MM.1S (cell line): ENCODE data around the gene SLC25A24.
A peak's percentile ranks its signal among the peaks of the same experiment; 100 is the strongest.

Experiments
- DNase-seq: peaks from one replicate; pipeline ENCODE4 v3.0.0-alpha.2; 2015
- H2AFZ ChIP-seq: fragments of 300-600 bp; sonication (generic); 2 replicates; pipeline ENCODE4 v1.6.0; 2016; ENCODE audit warnings: antibody characterized with exemption, low read length
- H3F3A ChIP-seq: fragments of 300-600 bp; sonication (generic); 2 replicates; pipeline ENCODE4 v1.6.1; 2016; ENCODE audit warnings: mild to moderate bottlenecking, antibody characterized with exemption, low read length, moderate library complexity, mixed read lengths; ENCODE audit not compliant: insufficient read depth
- H3K27ac ChIP-seq: fragments of 300-600 bp; sonication (generic); 2 replicates; pipeline ENCODE4 v1.5.1; 2016; ENCODE audit warnings: mild to moderate bottlenecking, low read length
- H3K27me3 ChIP-seq: fragments of 300-600 bp; sonication (generic); replicated peaks from 2 replicates; pipeline ENCODE4 v1.6.0; 2016; ENCODE audit warnings: low read length; ENCODE audit not compliant: insufficient read depth
- H3K36me3 ChIP-seq: fragments of 300-600 bp; sonication (generic); replicated peaks from 2 replicates; pipeline ENCODE4 v1.6.1; 2016; ENCODE audit warnings: mild to moderate bottlenecking, low read length, mixed read lengths; ENCODE audit not compliant: insufficient read depth
- H3K4me1 ChIP-seq: fragments of 300-600 bp; sonication (generic); 2 replicates; pipeline ENCODE4 v1.6.1; 2016; ENCODE audit warnings: low read length, mixed read lengths
- H3K4me2 ChIP-seq: fragments of 300-600 bp; sonication (generic); 2 replicates; pipeline ENCODE4 v1.6.0; 2016; ENCODE audit warnings: low read depth, low read length
- H3K4me3 ChIP-seq: fragments of 300-600 bp; sonication (generic); 2 replicates; pipeline ENCODE4 v1.5.1; 2016; ENCODE audit warnings: low read length, mixed read lengths
- H3K79me2 ChIP-seq: fragments of 300-600 bp; sonication (generic); 2 replicates; pipeline ENCODE4 v1.6.1; 2016; ENCODE audit warnings: mixed run types, low read length, mixed read lengths
- H3K9ac ChIP-seq: fragments of 300-600 bp; sonication (generic); 2 replicates; pipeline ENCODE4 v1.6.1; 2016; ENCODE audit warnings: low read length, mixed read lengths
- H3K9me2 ChIP-seq: fragments of 300-600 bp; sonication (generic); replicated peaks from 2 replicates; pipeline ENCODE4 v1.6.1; 2016; ENCODE audit warnings: mild to moderate bottlenecking, low read length, mixed read lengths; ENCODE audit not compliant: insufficient read depth
- H3K9me3 ChIP-seq: fragments of 300-600 bp; sonication (generic); replicated peaks from 2 replicates; pipeline ENCODE4 v1.6.1; 2016; ENCODE audit warnings: mild to moderate bottlenecking, low read length, mixed read lengths; ENCODE audit not compliant: insufficient read depth
- H4K20me1 ChIP-seq: fragments of 300-600 bp; sonication (generic); 2 replicates; pipeline ENCODE4 v1.6.1; 2016; ENCODE audit warnings: mild to moderate bottlenecking, low read length, moderate library complexity, mixed read lengths; ENCODE audit not compliant: insufficient read depth
- EZH2 ChIP-seq: fragments of 300-600 bp; sonication (generic); optimal IDR thresholded peaks from 2 replicates; pipeline ENCODE3; 2017; ENCODE audit warnings: low read depth, mild to moderate bottlenecking, antibody characterized with exemption, low read length, mixed read lengths
- EZH2phosphoT487 ChIP-seq: fragments of 300-600 bp; sonication (generic); IDR thresholded peaks from 2 replicates; pipeline ENCODE4 v1.6.1; 2018; ENCODE audit warnings: antibody characterized with exemption, low read length
- TF ChIP-seq, protein P1 (sequence below): fragments of 300-600 bp; sonication (generic); IDR thresholded peaks from 2 replicates; pipeline ENCODE4 v1.5.1; 2016; ENCODE audit warnings: antibody characterized with exemption, low read length, mixed read lengths

SLC25A24 gene

DNA sequence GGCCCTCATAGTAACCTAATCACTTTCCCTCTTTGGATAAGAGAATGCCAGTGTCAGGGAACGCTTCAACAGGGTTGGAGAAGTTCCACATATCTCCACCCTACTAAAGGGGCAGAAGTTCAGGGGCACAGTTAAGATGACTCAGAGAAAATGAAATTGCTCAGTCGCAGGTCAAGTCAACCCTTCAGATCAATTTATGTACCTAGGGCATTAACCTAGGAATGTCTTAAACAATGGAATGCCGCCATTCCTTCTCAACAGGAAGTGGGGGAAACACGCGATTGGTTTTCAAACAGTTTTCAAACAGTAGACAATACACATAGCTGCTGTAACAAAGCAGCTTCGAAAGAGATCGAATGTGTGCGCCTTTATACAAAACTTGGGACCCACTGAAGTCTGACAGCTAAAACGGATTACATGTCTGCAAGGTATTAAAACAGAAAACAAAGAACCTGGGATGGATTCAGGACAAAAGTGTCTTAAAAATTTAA, 897 bp downstream of the SLC25A24 start:
- Histone ChIP-seq H3K4me3 (peak overlapping the region; percentile 93), H3K36me3 (no peaks in the 10 kb centered on the region), H2AFZ (peak overlapping the region; percentile 80; the same call in 1 of the 2 replicates), H3K9ac (peak overlapping the region; percentile 68; the same call in 1 of the 2 replicates), H3F3A (peaks cover 7% of the 10 kb centered on the region), H3K4me1 (peaks cover 7% of the 10 kb centered on the region), H4K20me1 (no peaks in the 10 kb centered on the region), H3K27ac (no peak overlapping the region), H3K79me2 (peaks cover 25% of the 10 kb centered on the region), H3K4me2 (peak overlapping the region; percentile 77), H3K27me3 (no peaks in the 10 kb centered on the region), H3K9me2 (no peaks in the 10 kb centered on the region), H3K9me3 (no peaks in the 10 kb centered on the region)
- no peak for TF ChIP-seq EZH2
- TF ChIP-seq, protein P1, sequence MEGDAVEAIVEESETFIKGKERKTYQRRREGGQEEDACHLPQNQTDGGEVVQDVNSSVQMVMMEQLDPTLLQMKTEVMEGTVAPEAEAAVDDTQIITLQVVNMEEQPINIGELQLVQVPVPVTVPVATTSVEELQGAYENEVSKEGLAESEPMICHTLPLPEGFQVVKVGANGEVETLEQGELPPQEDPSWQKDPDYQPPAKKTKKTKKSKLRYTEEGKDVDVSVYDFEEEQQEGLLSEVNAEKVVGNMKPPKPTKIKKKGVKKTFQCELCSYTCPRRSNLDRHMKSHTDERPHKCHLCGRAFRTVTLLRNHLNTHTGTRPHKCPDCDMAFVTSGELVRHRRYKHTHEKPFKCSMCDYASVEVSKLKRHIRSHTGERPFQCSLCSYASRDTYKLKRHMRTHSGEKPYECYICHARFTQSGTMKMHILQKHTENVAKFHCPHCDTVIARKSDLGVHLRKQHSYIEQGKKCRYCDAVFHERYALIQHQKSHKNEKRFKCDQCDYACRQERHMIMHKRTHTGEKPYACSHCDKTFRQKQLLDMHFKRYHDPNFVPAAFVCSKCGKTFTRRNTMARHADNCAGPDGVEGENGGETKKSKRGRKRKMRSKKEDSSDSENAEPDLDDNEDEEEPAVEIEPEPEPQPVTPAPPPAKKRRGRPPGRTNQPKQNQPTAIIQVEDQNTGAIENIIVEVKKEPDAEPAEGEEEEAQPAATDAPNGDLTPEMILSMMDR = no peak
- no peak for TF ChIP-seq EZH2phosphoT487
- DNase-seq = no peak

DNA sequence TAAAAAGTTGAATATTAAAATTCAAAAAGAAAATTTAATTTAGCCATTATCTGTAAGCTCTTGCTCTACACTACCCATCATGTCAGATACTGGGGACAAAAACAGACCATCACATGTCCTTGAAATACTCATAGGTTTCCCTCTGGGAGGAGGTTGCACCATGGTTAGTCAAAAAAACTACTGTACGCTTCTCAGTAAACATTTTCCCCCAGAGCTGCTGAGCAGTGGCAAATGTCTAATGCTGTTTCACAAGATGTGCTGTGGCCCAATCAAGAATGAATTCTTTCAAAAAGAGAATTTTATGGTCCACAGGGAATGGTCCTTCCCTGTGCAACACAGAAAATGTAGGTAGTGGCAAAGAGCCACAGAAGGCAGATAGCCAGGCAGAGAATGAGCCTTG, 6.1 kb downstream of the SLC25A24 start:
- H3K36me3 ChIP-seq = no peaks in the 10 kb centered on the region
- peaks cover 6% of the 10 kb centered on the region for H3K4me1 ChIP-seq
- H3K9me2 ChIP-seq = no peaks in the 10 kb centered on the region
- H3F3A ChIP-seq = no peaks in the 10 kb centered on the region
- peaks cover 20% of the 10 kb centered on the region for H3K79me2 ChIP-seq
- H3K27me3 ChIP-seq = no peaks in the 10 kb centered on the region
- TF ChIP-seq, protein P1 = no peak
- TF ChIP-seq EZH2 (no peak), EZH2phosphoT487 (no peak)
- H4K20me1 ChIP-seq = no peaks in the 10 kb centered on the region
- H2AFZ ChIP-seq = no peak overlapping the region
- H3K9me3 ChIP-seq = no peaks in the 10 kb centered on the region
- no peak overlapping the region for H3K9ac ChIP-seq
- H3K27ac ChIP-seq = no peak overlapping the region
- H3K4me3 ChIP-seq = no peak overlapping the region
- DNase-seq = no peak
- H3K4me2 ChIP-seq = no peak overlapping the region

DNA sequence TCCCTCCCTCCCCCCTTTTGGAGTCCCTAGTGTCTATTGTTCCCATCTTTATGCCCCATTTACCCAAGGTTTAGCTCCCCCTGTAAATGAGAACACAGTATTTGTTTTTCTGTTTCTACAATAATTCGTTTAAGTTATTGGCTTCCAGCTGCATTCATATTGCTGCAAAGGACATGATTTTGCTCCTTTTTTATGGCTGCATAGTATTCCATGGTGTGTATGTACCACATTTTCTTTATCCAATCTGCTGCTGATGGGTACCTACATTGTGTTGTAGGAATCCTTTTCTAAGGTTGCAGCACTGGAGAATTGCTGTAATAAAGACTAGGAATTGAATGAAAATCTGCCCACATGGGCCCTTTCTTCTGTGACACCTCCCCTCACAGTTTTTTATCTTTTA, 6.8 kb downstream of the SLC25A24 start:
- Histone ChIP-seq H4K20me1 (no peaks in the 10 kb centered on the region), H3K27ac (no peak overlapping the region), H2AFZ (no peak overlapping the region), H3K9me2 (no peaks in the 10 kb centered on the region), H3K9ac (no peak overlapping the region), H3F3A (no peaks in the 10 kb centered on the region), H3K9me3 (no peaks in the 10 kb centered on the region), H3K4me1 (no peaks in the 10 kb centered on the region), H3K79me2 (peaks cover 15% of the 10 kb centered on the region), H3K4me3 (no peak overlapping the region), H3K4me2 (no peak overlapping the region), H3K36me3 (no peaks in the 10 kb centered on the region), H3K27me3 (no peaks in the 10 kb centered on the region)
- DNase-seq = no peak
- no peak for TF ChIP-seq EZH2phosphoT487
- no peak for TF ChIP-seq EZH2
- TF ChIP-seq, protein P1 = no peak
